B cell (primary cell): ENCODE measurements around the gene DCAF7. TPM values are rescaled to one million over a fixed set of nuclear protein-coding genes. Genes with fewer than 3 reads are reported as not detected.

Experiments
- ATAC-seq: fragments of 200-7000 bp; cut with Tn5 transposase; one replicate; pipeline ENCODE4 v1.10.0; 2021; ENCODE audit warnings: low read depth, mild to moderate bottlenecking, moderate number of reproducible peaks, moderate library complexity
- CTCF ChIA-PET: fragments of 350-600 bp; sonication (Branson Sonifier 250); formaldehyde crosslinking; loops from one replicate; lab custom pipeline; 2021; ENCODE audit warnings: antibody characterized with exemption, inconsistent platforms; lab: Charles Lee
- POLR2A ChIA-PET: fragments of 350-600 bp; sonication (Branson Sonifier 250); formaldehyde crosslinking; loops from one replicate; lab custom pipeline; 2021; ENCODE audit warnings: antibody characterized with exemption; lab: Charles Lee
- DNase-seq: peaks from one replicate; pipeline ENCODE4 v3.0.0; 2013
- H2AFZ ChIP-seq: 2 replicates; pipeline ENCODE4 v1.6.1; 2012; ENCODE audit warnings: mild to moderate bottlenecking, low read depth, low read length; ENCODE audit not compliant: insufficient read depth, poor library complexity, severe bottlenecking
- H3K27ac ChIP-seq, 2 donors: 1 replicate in 1 of 2; 2 replicates in 1 of 2; pipeline ENCODE4 v1.5.1; 2012 to 2013; ENCODE audit warnings: low read length in 2 of 2, mild to moderate bottlenecking in 2 of 2, moderate library complexity in 1 of 2
- H3K27me3 ChIP-seq, 4 experiments: fragments of 200-600 bp in 1 of 4; sonication (generic) in 1 of 4; replicated peaks in 1 of 4; 1 replicate in 2 of 4; 2 replicates in 2 of 4; pipeline versions ENCODE4 v1.6.1 to v1.7.0; 2013 to 2016; ENCODE audit warnings: low read length in 3 of 4, mild to moderate bottlenecking in 2 of 4, mixed read lengths in 1 of 4, moderate library complexity in 1 of 4; ENCODE audit not compliant: insufficient read depth in 4 of 4, control insufficient read depth in 3 of 4; ENCODE audit errors: control extremely low read depth in 1 of 4
- H3K36me3 ChIP-seq, 2 experiments: replicated peaks in 1 of 2; 1 replicate in 1 of 2; 2 replicates in 1 of 2; pipeline versions ENCODE4 v1.6.1 to v1.7.1; 2013; ENCODE audit warnings: low read length in 1 of 2; ENCODE audit not compliant: insufficient read depth in 2 of 2, control insufficient read depth in 1 of 2; ENCODE audit errors: control extremely low read depth in 1 of 2, extremely low read depth in 1 of 2
- H3K4me1 ChIP-seq, 2 donors: fragments of 200-600 bp in 1 of 2; sonication (generic) in 1 of 2; 1 replicate in 1 of 2; 2 replicates in 1 of 2; pipeline versions ENCODE4 v1.5.1 to v1.6.1; 2013 to 2017; ENCODE audit warnings: low read length in 2 of 2; ENCODE audit not compliant: control insufficient read depth in 2 of 2, insufficient read depth in 2 of 2
- H3K4me2 ChIP-seq: replicated peaks from 2 replicates; pipeline ENCODE3; 2012; ENCODE audit warnings: mild to moderate bottlenecking, low read depth, low read length; ENCODE audit not compliant: poor library complexity, severe bottlenecking
- H3K4me3 ChIP-seq, 5 experiments: fragments of 200-600 bp in 1 of 5; sonication (generic) in 1 of 5; 1 replicate in 3 of 5; 2 replicates in 2 of 5; pipeline versions ENCODE4 v1.5.1 to v1.7.0; 2011 to 2016; ENCODE audit warnings: low read length in 4 of 5, mild to moderate bottlenecking in 4 of 5, low read depth in 2 of 5, control low read depth in 1 of 5, moderate library complexity in 1 of 5; ENCODE audit not compliant: insufficient read depth in 1 of 5; ENCODE audit errors: control extremely low read depth in 1 of 5, extremely low read depth in 1 of 5
- H3K79me2 ChIP-seq: fragments of 200-600 bp; sonication (generic); one replicate; pipeline ENCODE4 v1.6.0; 2016; ENCODE audit warnings: low read length; ENCODE audit not compliant: control insufficient read depth, insufficient read depth
- H3K9ac ChIP-seq: fragments of 200-600 bp; sonication (generic); 2 replicates; pipeline ENCODE4 v1.6.1; 2017; ENCODE audit warnings: mild to moderate bottlenecking, low read length, moderate library complexity
- H3K9me3 ChIP-seq, 3 donors: one replicate each; pipeline versions ENCODE4 v1.6.1 to v1.7.1; 2013; ENCODE audit warnings: low read length in 2 of 3; ENCODE audit not compliant: control insufficient read depth in 2 of 3, insufficient read depth in 1 of 3; ENCODE audit errors: control extremely low read depth in 1 of 3
- H4K20me1 ChIP-seq: 2 replicates; pipeline ENCODE4 v1.6.0; 2012; ENCODE audit warnings: mild to moderate bottlenecking, low read length; ENCODE audit not compliant: insufficient read depth, control insufficient read depth, poor library complexity, severe bottlenecking
- H3K27ac Mint-ChIP-seq: one replicate; pipeline ENCODE4 v1.8.0; 2021; ENCODE audit warnings: mixed read lengths
- H3K27me3 Mint-ChIP-seq: one replicate; pipeline ENCODE4 v1.8.0; 2021; ENCODE audit warnings: mixed read lengths
- H3K4me1 Mint-ChIP-seq: one replicate; pipeline ENCODE4 v1.8.0; 2021; ENCODE audit warnings: mixed read lengths
- H3K4me3 Mint-ChIP-seq: one replicate; pipeline ENCODE4 v1.8.0; 2021; ENCODE audit warnings: mixed read lengths
- H3K9me3 Mint-ChIP-seq: one replicate; pipeline ENCODE4 v1.8.0; 2022; ENCODE audit warnings: mixed read lengths; ENCODE audit not compliant: insufficient read depth
- EZH2 ChIP-seq: IDR thresholded peaks from 2 replicates; pipeline ENCODE4 v1.6.1; 2012; ENCODE audit warnings: borderline replicate concordance, low read depth, mild to moderate bottlenecking, moderate library complexity, low read length; ENCODE audit not compliant: insufficient read depth, poor library complexity, severe bottlenecking
- WGBS: methylation state at CpG from one replicate; pipeline ENCODE4 v1.1.5; 2013; ENCODE audit warnings: missing lambda C conversion rate; ENCODE audit not compliant: insufficient coverage; 5-methylcytosine and 5-hydroxymethylcytosine counted together
- intact Hi-C: fragments of 100-400 bp; cut with micrococcal nuclease; formaldehyde crosslinking; loops from one replicate; pipeline ENCODE4 v1.10.0; 2022
- polyA plus RNA-seq: library from polyadenylated mRNA; depleted of rRNA; stranded (reverse); fragments of >200 nt; gene quantifications from 2 replicates; pipeline ENCODE4 v1.2.3, GENCODE V29; 2012
- total RNA-seq, 2 donors: library from RNA; stranded (reverse); fragments of 120-200 nt in 1 of 2; gene quantifications; 1 replicate in 1 of 2; 2 replicates in 1 of 2; pipeline versions ENCODE4 v1.2.3 to v1.2.4, GENCODE V29; 2013 to 2022
- TF ChIP-seq, protein P1 (sequence below): fragments of 200-600 bp; IDR thresholded peaks from one replicate; pipeline ENCODE4 v1.8.0; 2022; ENCODE audit warnings: antibody characterized with exemption, mild to moderate bottlenecking

Gene DCAF7
- total and polyA plus RNA-seq, 2 donors (not counting 1 experiment from before 2014, with no cell fraction given) = 55.1 to 84.7 TPM

DNA sequence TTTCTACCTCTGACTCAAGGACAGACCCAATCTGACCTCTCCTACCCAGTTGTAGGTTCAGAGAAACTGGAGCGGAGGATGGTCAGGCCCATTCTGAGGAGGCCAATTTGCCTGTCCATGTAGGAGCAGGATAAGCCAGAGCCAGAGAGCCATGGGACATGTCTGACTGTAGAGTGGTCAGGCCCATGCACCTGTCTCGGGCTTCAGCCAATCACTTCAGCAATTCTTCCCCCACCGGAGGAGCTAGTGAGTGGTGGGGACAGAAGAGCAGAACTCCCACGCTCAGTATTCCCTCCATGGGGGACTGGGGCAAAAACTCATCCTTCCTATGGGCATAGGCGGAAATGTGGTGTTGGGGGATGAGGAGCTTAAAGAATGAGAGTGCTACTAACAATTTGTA, 14.3 kb downstream of the DCAF7 start:
- Mint-ChIP-seq H3K9me3 (no peaks in the 10 kb centered on the region), H3K4me1 (peaks cover 46% of the 10 kb centered on the region), H3K27ac (no peak overlapping the region), H3K27me3 (no peaks in the 10 kb centered on the region), H3K4me3 (no peak overlapping the region)
- ATAC-seq = no peak
- TF ChIP-seq, protein P1, sequence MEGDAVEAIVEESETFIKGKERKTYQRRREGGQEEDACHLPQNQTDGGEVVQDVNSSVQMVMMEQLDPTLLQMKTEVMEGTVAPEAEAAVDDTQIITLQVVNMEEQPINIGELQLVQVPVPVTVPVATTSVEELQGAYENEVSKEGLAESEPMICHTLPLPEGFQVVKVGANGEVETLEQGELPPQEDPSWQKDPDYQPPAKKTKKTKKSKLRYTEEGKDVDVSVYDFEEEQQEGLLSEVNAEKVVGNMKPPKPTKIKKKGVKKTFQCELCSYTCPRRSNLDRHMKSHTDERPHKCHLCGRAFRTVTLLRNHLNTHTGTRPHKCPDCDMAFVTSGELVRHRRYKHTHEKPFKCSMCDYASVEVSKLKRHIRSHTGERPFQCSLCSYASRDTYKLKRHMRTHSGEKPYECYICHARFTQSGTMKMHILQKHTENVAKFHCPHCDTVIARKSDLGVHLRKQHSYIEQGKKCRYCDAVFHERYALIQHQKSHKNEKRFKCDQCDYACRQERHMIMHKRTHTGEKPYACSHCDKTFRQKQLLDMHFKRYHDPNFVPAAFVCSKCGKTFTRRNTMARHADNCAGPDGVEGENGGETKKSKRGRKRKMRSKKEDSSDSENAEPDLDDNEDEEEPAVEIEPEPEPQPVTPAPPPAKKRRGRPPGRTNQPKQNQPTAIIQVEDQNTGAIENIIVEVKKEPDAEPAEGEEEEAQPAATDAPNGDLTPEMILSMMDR = no peak
- no peak for TF ChIP-seq EZH2
- Histone ChIP-seq H3K4me1 (peaks cover 0 to 4% of the 10 kb centered on the region in 2 donors), H3K27me3 (no peaks in the 10 kb centered on the region), H3K79me2 (peaks cover 88% of the 10 kb centered on the region), H3K9ac (no peak overlapping the region), H2AFZ (no peak overlapping the region), H3K27ac (no peak overlapping the region), H3K4me3 (no peak overlapping the region), H3K36me3 (peaks cover 1 to 18% of the 10 kb centered on the region in 2 experiments), H3K4me2 (no peak overlapping the region), H4K20me1 (peaks cover 86% of the 10 kb centered on the region), H3K9me3 (no peaks in the 10 kb centered on the region)
- intact Hi-C loops = no loop called here
- 100% methylated on average over 2 of the region's 5 CpGs for WGBS
- CTCF ChIA-PET = interaction anchor here (1.3 kb wide), 1 partner anchor 158 kb away, joined by 4 read pairs; no protein-coding TSS in a partner anchor
- DNase-seq = no peak
- POLR2A ChIA-PET = no interaction called here

DNA sequence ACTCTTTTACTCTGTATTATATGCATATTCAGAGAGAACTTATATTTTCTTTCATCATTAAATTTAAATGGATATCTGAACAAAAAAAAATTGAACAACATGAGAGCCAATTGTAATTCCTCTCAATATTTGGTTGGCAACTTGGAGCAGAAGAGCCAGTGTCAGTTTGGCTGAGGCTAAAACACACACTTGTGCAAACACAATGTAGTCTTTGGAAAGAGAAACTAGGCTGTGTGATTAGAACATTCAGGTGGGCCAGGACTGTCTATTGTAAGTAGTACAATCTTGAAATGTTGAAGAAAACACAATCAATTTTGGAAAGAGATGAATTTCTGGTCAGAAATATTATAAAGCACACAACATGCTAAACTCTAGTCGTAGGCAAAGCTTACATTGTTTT, 17.0 kb downstream of the DCAF7 start:
- no peak overlapping the region for H3K4me3 ChIP-seq
- WGBS = no CpG with 5 or more reads among the region's 1 CpG
- ChIA-PET CTCF (interaction anchor here (1.1 kb wide), 1 partner anchor 142 kb away, joined by 3 read pairs; no protein-coding TSS in a partner anchor), POLR2A (no interaction called here)
- no peaks in the 10 kb centered on the region for H3K9me3 ChIP-seq
- H3K9ac ChIP-seq = no peak overlapping the region
- no peak overlapping the region for H3K4me2 ChIP-seq
- DNase-seq (no peak), ATAC-seq (no peak)
- no peaks in the 10 kb centered on the region for H3K27me3 Mint-ChIP-seq
- H3K27me3 ChIP-seq = no peaks in the 10 kb centered on the region
- no peak overlapping the region for H2AFZ ChIP-seq
- no peak overlapping the region for H3K27ac ChIP-seq
- peaks cover 91% of the 10 kb centered on the region for H4K20me1 ChIP-seq
- H3K4me1 ChIP-seq = peaks cover 0 to 4% of the 10 kb centered on the region in 2 donors
- TF ChIP-seq, protein P1 = no peak
- TF ChIP-seq EZH2 = no peak
- H3K4me1 Mint-ChIP-seq = peaks cover 38% of the 10 kb centered on the region
- peaks cover 2 to 22% of the 10 kb centered on the region in 2 experiments for H3K36me3 ChIP-seq
- intact Hi-C loops = no loop called here
- H3K27ac Mint-ChIP-seq = no peak overlapping the region
- H3K9me3 Mint-ChIP-seq = no peaks in the 10 kb centered on the region
- peaks cover 85% of the 10 kb centered on the region for H3K79me2 ChIP-seq
- no peak overlapping the region for H3K4me3 Mint-ChIP-seq
